Activated B cell treated with CpG ODN at 0.5 μM for 24 hours (primary cell): ENCODE results near the gene FAM177B. TPM values are rescaled to one million over a fixed set of nuclear protein-coding genes. Genes with fewer than 3 reads are reported as not detected.

Source experiments
- ATAC-seq: fragments of 200-7000 bp; cut with Tn5 transposase; one replicate; pipeline ENCODE4 v1.10.0; 2021; ENCODE audit warnings: low read depth, mild to moderate bottlenecking, moderate library complexity
- CTCF ChIA-PET: fragments of 350-600 bp; sonication (Branson Sonifier 250); formaldehyde crosslinking; loops from one replicate; lab custom pipeline; 2021; ENCODE audit warnings: antibody characterized with exemption; lab: Charles Lee
- POLR2A ChIA-PET: fragments of 350-600 bp; sonication (Branson Sonifier 250); formaldehyde crosslinking; loops from one replicate; lab custom pipeline; 2021; ENCODE audit warnings: antibody characterized with exemption; lab: Charles Lee
- DNase-seq: peaks from one replicate; pipeline ENCODE4 v3.0.0; 2022
- H3K27ac Mint-ChIP-seq: one replicate; pipeline ENCODE4 v1.8.0; 2020; ENCODE audit warnings: mixed read lengths
- H3K27me3 Mint-ChIP-seq: one replicate; pipeline ENCODE4 v1.8.0; 2021; ENCODE audit warnings: mixed read lengths
- H3K36me3 Mint-ChIP-seq: one replicate; pipeline ENCODE4 v1.8.0; 2021; ENCODE audit warnings: low read depth, mixed read lengths
- H3K4me1 Mint-ChIP-seq: one replicate; pipeline ENCODE4 v1.8.0; 2021; ENCODE audit warnings: mixed read lengths
- H3K4me3 Mint-ChIP-seq: one replicate; pipeline ENCODE4 v1.8.0; 2020; ENCODE audit warnings: mild to moderate bottlenecking, mixed read lengths
- H3K9me3 Mint-ChIP-seq: one replicate; pipeline ENCODE4 v1.8.0; 2020; ENCODE audit warnings: mixed read lengths
- CTCF ChIP-seq: fragments of 200-600 bp; IDR thresholded peaks from one replicate; pipeline ENCODE4 v1.8.0; 2022; ENCODE audit warnings: antibody characterized with exemption, mild to moderate bottlenecking
- intact Hi-C: fragments of 100-400 bp; cut with micrococcal nuclease; formaldehyde crosslinking; loops from one replicate; pipeline ENCODE4 v1.15.1; 2024
- total RNA-seq: library from RNA; stranded (reverse); gene quantifications from 2 replicates; pipeline ENCODE4 v1.2.3, GENCODE V29; 2022

The FAM177B gene
- total RNA-seq, 1 donor from 2014 or later, result 3.5 TPM

DNA sequence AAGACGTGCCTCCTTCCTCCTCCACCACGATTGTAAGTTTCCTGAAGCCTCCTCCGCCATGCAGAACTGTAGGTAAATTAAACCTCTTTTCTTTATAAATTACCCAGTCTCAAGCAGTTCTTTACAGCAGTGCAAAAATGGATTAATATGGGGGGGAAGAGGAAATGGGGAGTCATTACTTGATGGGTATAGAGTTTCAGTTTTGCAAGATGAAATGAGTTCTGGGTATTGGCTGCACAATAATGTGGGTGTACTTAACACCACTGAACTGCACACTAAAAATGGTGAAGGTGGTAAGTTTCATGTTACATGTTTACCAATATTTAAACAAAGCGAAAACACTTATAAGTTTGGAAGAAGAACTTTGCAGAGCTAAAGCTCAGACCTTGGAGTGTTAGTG is 53.5 kb downstream of the FAM177B start:
- no peak for ATAC-seq
- Mint-ChIP-seq H3K4me1 (peaks cover 45% of the 10 kb centered on the region), H3K9me3 (peaks cover 11% of the 10 kb centered on the region), H3K27me3 (no peaks in the 10 kb centered on the region), H3K27ac (peak overlapping the region; percentile 24), H3K4me3 (no peak overlapping the region), H3K36me3 (peaks cover 2% of the 10 kb centered on the region)
- intact Hi-C loops, result loop anchor here (5.0 kb wide), 2 partner anchors 197 to 892 kb away; no protein-coding TSS in a partner anchor
- ChIA-PET POLR2A (interaction anchor here (0.6 to 1.1 kb wide), 3 partner anchors 18 to 146 kb away, joined by 3 to 5 read pairs (median 3); no protein-coding TSS in a partner anchor), CTCF (interaction anchor here (1.0 to 1.7 kb wide), 4 partner anchors 51 to 343 kb away, joined by 3 to 6 read pairs (median 4); no protein-coding TSS in a partner anchor)
- DNase-seq, result no peak
- TF ChIP-seq CTCF, result no peak

- H3K4me1 Mint-ChIP-seq, result peaks cover 44% of the 10 kb centered on the region
- ATAC-seq, result no peak
- no peaks in the 10 kb centered on the region for H3K27me3 Mint-ChIP-seq
- H3K36me3 Mint-ChIP-seq, result peaks cover 2% of the 10 kb centered on the region
- intact Hi-C loops, result loop anchor here (5.0 kb wide), 2 partner anchors 196 to 891 kb away; no protein-coding TSS in a partner anchor
- H3K4me3 Mint-ChIP-seq, result no peak overlapping the region
- POLR2A ChIA-PET, result interaction anchor here (0.6 to 1.1 kb wide), 4 partner anchors 18 to 147 kb away, joined by 3 to 5 read pairs (median 3); no protein-coding TSS in a partner anchor
- H3K27ac Mint-ChIP-seq, result no peak overlapping the region
- peaks cover 11% of the 10 kb centered on the region for H3K9me3 Mint-ChIP-seq
- TF ChIP-seq CTCF, result no peak
- no peak for DNase-seq
- CTCF ChIA-PET, result interaction anchor here (0.7 to 1.7 kb wide), 5 partner anchors 52 to 342 kb away, joined by 3 to 6 read pairs (median 4); no protein-coding TSS in a partner anchor
Measured at GRCh38 chr1:222791006-222791710, 54.2 kb downstream of the FAM177B start.

DNA sequence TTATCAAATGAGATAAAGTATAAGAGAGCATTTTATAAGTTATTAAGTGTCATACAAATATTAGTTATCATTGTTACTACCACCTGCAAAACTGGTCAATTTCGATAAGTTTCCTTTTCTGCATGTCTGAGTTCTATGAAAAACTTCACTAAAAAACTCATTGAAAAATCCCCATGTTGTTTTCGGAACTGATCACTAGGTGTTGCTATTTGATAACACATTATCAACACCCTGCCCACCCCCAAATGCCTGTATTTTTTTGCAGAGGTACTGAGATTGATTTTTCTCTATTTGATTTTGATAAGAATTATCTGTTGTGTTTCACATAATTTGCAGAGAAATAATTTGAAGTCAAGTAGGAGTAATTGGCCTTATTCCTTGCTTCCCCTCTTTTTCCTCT is 55.7 kb downstream of the FAM177B start:
- peak overlapping the region; percentile 13 for H3K27ac Mint-ChIP-seq
- DNase-seq, result no peak
- H3K4me3 Mint-ChIP-seq, result no peak overlapping the region
- POLR2A ChIA-PET, result interaction anchor here (0.6 kb wide), 1 partner anchor 80 kb away, joined by 3 read pairs; no protein-coding TSS in a partner anchor
- ATAC-seq, result no peak
- CTCF ChIA-PET, result interaction anchor here (1.3 to 3.0 kb wide), 8 partner anchors 42 to 341 kb away, joined by 3 to 28 read pairs (median 6); no protein-coding TSS in a partner anchor
- intact Hi-C loops, result loop anchor here (1.0 to 5.0 kb wide), 9 partner anchors 54 to 904 kb away; no protein-coding TSS in a partner anchor
- no peaks in the 10 kb centered on the region for H3K27me3 Mint-ChIP-seq
- peak; percentile 38 for TF ChIP-seq CTCF
- H3K9me3 Mint-ChIP-seq, result peaks cover 11% of the 10 kb centered on the region
- H3K36me3 Mint-ChIP-seq, result peaks cover 2% of the 10 kb centered on the region
- H3K4me1 Mint-ChIP-seq, result peaks cover 34% of the 10 kb centered on the region

DNA sequence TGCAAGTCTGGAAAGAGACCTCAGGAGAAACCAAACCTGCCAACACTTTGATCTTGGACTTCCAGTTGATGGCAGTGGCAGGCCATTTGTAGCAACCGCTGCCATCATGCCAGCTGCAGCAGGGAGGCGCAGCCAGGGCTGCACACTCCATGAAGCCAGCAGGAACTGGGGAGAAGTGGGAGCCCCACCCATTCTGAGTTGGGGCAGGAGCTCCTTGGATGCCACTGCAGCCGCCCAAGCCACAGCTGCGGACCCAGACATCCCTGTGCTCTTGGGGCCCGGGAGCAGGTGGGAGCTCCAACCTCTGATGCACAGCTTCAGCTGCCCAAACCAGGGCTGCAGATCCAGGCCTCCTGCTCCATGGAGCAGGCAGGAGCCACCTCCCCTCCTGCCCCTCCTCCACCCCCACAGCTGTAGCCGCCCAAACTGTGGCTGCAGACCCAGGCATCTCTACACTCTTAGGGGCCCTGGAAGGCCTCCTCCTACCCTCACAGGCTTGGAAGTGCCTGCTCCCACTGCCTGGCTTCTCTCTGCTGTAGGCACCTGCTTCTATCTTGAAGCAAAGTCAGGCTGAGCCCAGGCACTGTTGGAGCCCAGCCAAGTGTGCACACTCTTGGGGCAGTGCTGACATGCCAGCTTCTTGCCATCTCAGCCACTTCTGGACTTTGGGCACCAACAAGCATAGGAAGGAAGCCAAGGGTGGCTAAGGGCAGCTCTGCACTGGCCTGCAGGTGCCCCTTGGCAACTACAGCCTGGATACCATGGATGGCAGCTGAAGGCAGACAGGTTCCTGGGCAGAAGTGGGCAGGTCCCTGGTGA is 57.9 kb downstream of the FAM177B start:
- intact Hi-C loops, result loop anchor here (5.0 kb wide), 2 partner anchors 192 to 887 kb away; no protein-coding TSS in a partner anchor
- peaks cover 6% of the 10 kb centered on the region for H3K9me3 Mint-ChIP-seq
- TF ChIP-seq CTCF, result no peak
- no peaks in the 10 kb centered on the region for H3K27me3 Mint-ChIP-seq
- ATAC-seq (no peak), DNase-seq (no peak)
- CTCF ChIA-PET, result interaction anchor here (0.7 to 3.0 kb wide), 7 partner anchors 33 to 890 kb away, joined by 3 to 25 read pairs (median 6); no protein-coding TSS in a partner anchor
- no peak overlapping the region for H3K4me3 Mint-ChIP-seq
- no peaks in the 10 kb centered on the region for H3K36me3 Mint-ChIP-seq
- H3K4me1 Mint-ChIP-seq, result peaks cover 36% of the 10 kb centered on the region
- no peak overlapping the region for H3K27ac Mint-ChIP-seq
- POLR2A ChIA-PET, result no interaction called here
